HL-60 (cell line): ENCODE results near the gene GID4.

Experiments
- CTCF ChIP-seq: IDR thresholded peaks from one replicate; pipeline ENCODE4 v1.5.1; 2011; ENCODE audit warnings: low read length, control low read depth, inconsistent platforms; ENCODE audit not compliant: insufficient read depth
- GABPA ChIP-seq: IDR thresholded peaks from 2 replicates; pipeline ENCODE4 v1.6.1; 2012; ENCODE audit warnings: low read depth
- POLR2AphosphoS5 ChIP-seq: IDR thresholded peaks from 2 replicates; pipeline ENCODE4 v1.6.1; 2012; ENCODE audit warnings: low read depth
- REST ChIP-seq: IDR thresholded peaks from 2 replicates; pipeline ENCODE4 v1.6.1; 2012; ENCODE audit warnings: low read depth; ENCODE audit not compliant: insufficient replicate concordance

GRCh38 chr17:18044609-18045008, 5.4 kb downstream of the GID4 start:
- no peak for TF ChIP-seq GABPA
- TF ChIP-seq POLR2AphosphoS5: no peak
- TF ChIP-seq REST: no peak
- TF ChIP-seq CTCF: no peak
